PC-9 (cell line): ENCODE results near the gene RSAD1. TPM values are rescaled to one million over a fixed set of nuclear protein-coding genes. Genes with fewer than 3 reads are reported as not detected.

ENCODE experiments used
- BruUV-seq: library from RNA; stranded (reverse); fragments of 400-500 nt; replicated peaks from 2 replicates; lab custom pipeline; 2021; lab: Mats Ljungman, UMichigan
- CTCF ChIA-PET: fragments of 300-600 bp; sonication (Branson Sonifier 250); formaldehyde crosslinking; loops from one replicate; lab custom pipeline; 2022; ENCODE audit warnings: antibody characterized with exemption; lab: Charles Lee
- POLR2A ChIA-PET: fragments of 300-600 bp; sonication (Branson Sonifier 250); formaldehyde crosslinking; loops from one replicate; lab custom pipeline; 2022; ENCODE audit warnings: antibody characterized with exemption; ENCODE audit not compliant: unreplicated experiment; lab: Charles Lee
- DNase-seq, 2 experiments: peaks; one replicate each; pipeline versions ENCODE4 v3.0.0 to v3.0.0-alpha.2; 2015 to 2022; ENCODE audit warnings: mixed read lengths in 1 of 2
- H2AFZ ChIP-seq: fragments of 200-600 bp; sonication (generic); 2 replicates; pipeline ENCODE4 v1.8.1; 2017; ENCODE audit warnings: antibody characterized with exemption
- H3F3A ChIP-seq: fragments of 200-600 bp; sonication (generic); 2 replicates; pipeline ENCODE4 v1.8.1; 2017; ENCODE audit warnings: antibody characterized with exemption, mild to moderate bottlenecking, low read depth; ENCODE audit not compliant: insufficient read depth
- H3K27ac ChIP-seq: fragments of 200-600 bp; sonication (generic); 2 replicates; pipeline ENCODE4 v1.6.1; 2016; ENCODE audit warnings: mixed run types
- H3K27me3 ChIP-seq: fragments of 200-600 bp; sonication (generic); 2 replicates; pipeline ENCODE4 v1.6.1; 2016; ENCODE audit warnings: low read depth, mixed run types; ENCODE audit not compliant: insufficient read depth
- H3K36me3 ChIP-seq: fragments of 200-600 bp; sonication (generic); 2 replicates; pipeline ENCODE4 v1.6.1; 2016; ENCODE audit warnings: low read depth, mixed run types
- H3K4me1 ChIP-seq: fragments of 200-600 bp; sonication (generic); replicated peaks from 2 replicates; pipeline ENCODE4 v1.6.1; 2016; ENCODE audit warnings: mixed run types; ENCODE audit not compliant: insufficient read depth
- H3K4me2 ChIP-seq: fragments of 200-600 bp; sonication (generic); 2 replicates; pipeline ENCODE4 v1.6.1; 2017; ENCODE audit warnings: mixed run types
- H3K4me3 ChIP-seq: fragments of 200-600 bp; sonication (generic); 2 replicates; pipeline ENCODE4 v1.6.1; 2016; ENCODE audit warnings: mixed run types
- H3K79me2 ChIP-seq: fragments of 200-600 bp; sonication (generic); 2 replicates; pipeline ENCODE4 v1.6.1; 2017; ENCODE audit warnings: low read depth, mixed run types
- H3K9me2 ChIP-seq: fragments of 200-600 bp; sonication (generic); 2 replicates; pipeline ENCODE4 v1.8.1; 2017; ENCODE audit warnings: mild to moderate bottlenecking; ENCODE audit not compliant: insufficient read depth
- H3K9me3 ChIP-seq: fragments of 200-600 bp; sonication (generic); 2 replicates; pipeline ENCODE4 v1.8.1; 2016; ENCODE audit warnings: low read depth; ENCODE audit not compliant: insufficient read depth
- H4K20me1 ChIP-seq: fragments of 200-600 bp; sonication (generic); 2 replicates; pipeline ENCODE4 v1.8.1; 2017; ENCODE audit not compliant: insufficient read depth
- CTCF ChIP-seq: fragments of 200-600 bp; sonication (generic); conservative IDR thresholded peaks from 2 replicates; pipeline ENCODE4 v1.6.1; 2017; ENCODE audit warnings: mixed run types, antibody characterized with exemption, mild to moderate bottlenecking, moderate library complexity
- EZH2 ChIP-seq: fragments of 200-600 bp; sonication (generic); IDR thresholded peaks from 2 replicates; pipeline ENCODE4 v1.8.0; 2017; ENCODE audit warnings: antibody characterized with exemption, low read depth
- intact Hi-C: fragments of 100-400 bp; cut with micrococcal nuclease; formaldehyde crosslinking; loops from one replicate; pipeline ENCODE4 v1.10.0; 2022; ENCODE audit not compliant: unreplicated experiment
- total RNA-seq: library from RNA; stranded (reverse); gene quantifications from 2 replicates; pipeline ENCODE4 v1.2.3, GENCODE V29; 2021

RSAD1 gene
- total RNA-seq, 1 experiment from 2014 or later = 15.1 TPM

GRCh38 chr17:50480142-50480764, 1.6 kb downstream of the RSAD1 start:
- Histone ChIP-seq H3K79me2 (peaks cover 16% of the 10 kb centered on the region), H3K9me3 (no peaks in the 10 kb centered on the region), H3K4me3 (peak overlapping the region; percentile 86; the same call in 1 of the 2 replicates), H3K36me3 (0 out of 2 replicates have a peak, but pooled peaks cover 5% of the 10 kb centered on the region), H4K20me1 (no peaks in the 10 kb centered on the region; the same call in none of the 2 replicates), H3K9me2 (no peaks in the 10 kb centered on the region), H2AFZ (no peak overlapping the region), H3K27ac (no peak overlapping the region), H3K4me1 (peaks cover 32% of the 10 kb centered on the region), H3K4me2 (peak overlapping the region; percentile 79), H3K27me3 (no peaks in the 10 kb centered on the region), H3F3A (peaks cover 49% of the 10 kb centered on the region)
- ChIA-PET POLR2A (no interaction called here), CTCF (interaction anchor here (0.7 to 1.8 kb wide), 4 partner anchors 8 to 373 kb away, joined by 3 to 6 read pairs (median 4); partner anchors contain the start of gene LRRC59)
- no peak for DNase-seq
- intact Hi-C loops = no loop called here
- no TSS peak for BruUV-seq
- TF ChIP-seq EZH2 = no peak
- TF ChIP-seq CTCF = no peak

GRCh38 chr17:50480854-50481490, 2.3 kb downstream of the RSAD1 start:
- H3K36me3 ChIP-seq = 0 out of 2 replicates have a peak, but pooled peaks cover 5% of the 10 kb centered on the region
- no peak for DNase-seq
- H3K4me2 ChIP-seq = no peak overlapping the region
- no peak for TF ChIP-seq EZH2
- no peak for TF ChIP-seq CTCF
- POLR2A ChIA-PET = no interaction called here
- no peaks in the 10 kb centered on the region for H3K27me3 ChIP-seq
- H3K79me2 ChIP-seq = peaks cover 16% of the 10 kb centered on the region
- H3K9me3 ChIP-seq = no peaks in the 10 kb centered on the region
- no peak overlapping the region for H3K27ac ChIP-seq
- peaks cover 32% of the 10 kb centered on the region for H3K4me1 ChIP-seq
- H2AFZ ChIP-seq = no peak overlapping the region
- no peaks in the 10 kb centered on the region for H3K9me2 ChIP-seq
- no peaks in the 10 kb centered on the region; the same call in none of the 2 replicates for H4K20me1 ChIP-seq
- CTCF ChIA-PET = no interaction called here
- H3F3A ChIP-seq = peaks cover 48% of the 10 kb centered on the region
- H3K4me3 ChIP-seq = no peak overlapping the region
- intact Hi-C loops = no loop called here
- no TSS peak for BruUV-seq

- peaks cover 32% of the 10 kb centered on the region for H3K4me1 ChIP-seq
- no peak overlapping the region for H3K4me3 ChIP-seq
- no peak overlapping the region for H3K4me2 ChIP-seq
- intact Hi-C loops = loop anchor here (1.0 to 2.0 kb wide), 6 partner anchors 20 to 361 kb away; partner anchors contain the start of gene SPATA20
- ChIA-PET POLR2A (interaction anchor here (0.5 to 0.6 kb wide), 2 partner anchors 41 to 73 kb away, joined by 3 read pairs; no protein-coding TSS in a partner anchor), CTCF (no interaction called here)
- 0 out of 2 replicates have a peak, but pooled peaks cover 5% of the 10 kb centered on the region for H3K36me3 ChIP-seq
- no peaks in the 10 kb centered on the region; the same call in none of the 2 replicates for H4K20me1 ChIP-seq
- DNase-seq = no peak
- H3K27ac ChIP-seq = no peak overlapping the region
- peaks cover 47% of the 10 kb centered on the region for H3F3A ChIP-seq
- no peaks in the 10 kb centered on the region for H3K27me3 ChIP-seq
- H3K9me2 ChIP-seq = no peaks in the 10 kb centered on the region
- TF ChIP-seq CTCF (no peak), EZH2 (no peak)
- BruUV-seq = no TSS peak
- peaks cover 16% of the 10 kb centered on the region for H3K79me2 ChIP-seq
- H3K9me3 ChIP-seq = no peaks in the 10 kb centered on the region
- no peak overlapping the region for H2AFZ ChIP-seq
These were observed 3.0 kb downstream of the RSAD1 start for GRCh38 chr17:50481648-50482047.
